Measurements from ENCODE around the gene RDH16.
"Not testable (repeated sequence)": the region's sequence is repeated elsewhere in the genome, so short reads cannot be mapped to it uniquely, and the experiment has no call there.

RDH16 gene

DNA sequence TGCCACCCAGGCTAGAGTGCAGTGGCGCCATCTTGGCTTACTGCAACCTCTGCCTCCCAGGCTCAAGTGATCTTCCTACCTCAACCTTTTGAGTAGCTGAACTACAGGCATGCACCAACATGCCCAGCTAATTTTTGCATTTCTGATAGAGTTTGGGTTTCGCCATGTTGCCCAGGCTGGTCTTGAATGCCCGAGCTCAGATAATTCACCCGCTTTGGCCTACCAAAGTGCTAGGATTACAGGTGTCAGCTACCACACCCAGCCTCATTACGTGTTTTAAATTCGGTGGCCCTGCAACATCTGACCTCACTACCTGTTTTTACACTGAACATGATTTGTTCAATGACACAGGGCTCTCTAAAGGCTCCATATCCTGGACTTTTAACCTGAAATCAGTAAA is 22.9 kb upstream of the RDH16 start:
- TF ChIP-seq, protein P1, sequence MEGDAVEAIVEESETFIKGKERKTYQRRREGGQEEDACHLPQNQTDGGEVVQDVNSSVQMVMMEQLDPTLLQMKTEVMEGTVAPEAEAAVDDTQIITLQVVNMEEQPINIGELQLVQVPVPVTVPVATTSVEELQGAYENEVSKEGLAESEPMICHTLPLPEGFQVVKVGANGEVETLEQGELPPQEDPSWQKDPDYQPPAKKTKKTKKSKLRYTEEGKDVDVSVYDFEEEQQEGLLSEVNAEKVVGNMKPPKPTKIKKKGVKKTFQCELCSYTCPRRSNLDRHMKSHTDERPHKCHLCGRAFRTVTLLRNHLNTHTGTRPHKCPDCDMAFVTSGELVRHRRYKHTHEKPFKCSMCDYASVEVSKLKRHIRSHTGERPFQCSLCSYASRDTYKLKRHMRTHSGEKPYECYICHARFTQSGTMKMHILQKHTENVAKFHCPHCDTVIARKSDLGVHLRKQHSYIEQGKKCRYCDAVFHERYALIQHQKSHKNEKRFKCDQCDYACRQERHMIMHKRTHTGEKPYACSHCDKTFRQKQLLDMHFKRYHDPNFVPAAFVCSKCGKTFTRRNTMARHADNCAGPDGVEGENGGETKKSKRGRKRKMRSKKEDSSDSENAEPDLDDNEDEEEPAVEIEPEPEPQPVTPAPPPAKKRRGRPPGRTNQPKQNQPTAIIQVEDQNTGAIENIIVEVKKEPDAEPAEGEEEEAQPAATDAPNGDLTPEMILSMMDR (IDR thresholded peaks at IDR 0.05; ENCODE audit: low read depth, low read length, missing control alignments) = no peak
- no peak for DNase-seq (ENCODE audit: extremely low read depth, low read depth)
- no peak overlapping the region for H3K4me3 ChIP-seq (replicated peaks; ENCODE audit: low read depth, low read length)

DNA sequence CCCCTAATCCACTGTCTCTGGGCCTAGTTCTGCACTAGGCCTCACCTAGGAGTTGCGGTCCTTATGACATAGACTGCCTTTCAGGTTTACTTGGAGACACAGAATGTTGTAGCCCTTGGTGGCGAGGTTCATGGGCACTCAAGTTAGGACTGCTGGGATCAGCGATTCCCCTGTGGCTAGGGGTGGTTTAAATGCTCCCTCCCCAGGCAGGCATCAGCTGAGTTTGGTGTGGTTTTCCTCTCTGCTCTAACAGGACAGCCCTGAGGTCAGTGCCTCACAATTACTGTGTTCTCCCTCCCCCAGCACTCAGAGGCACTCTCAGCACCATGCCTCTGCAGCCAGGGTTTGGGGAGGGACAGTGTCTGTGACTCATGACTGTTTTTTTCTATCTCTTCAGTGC is 22.2 kb upstream of the RDH16 start:
- DNase-seq (ENCODE audit: extremely low read depth, low read depth) = no peak
- TF ChIP-seq, protein P1 (IDR thresholded peaks at IDR 0.05; ENCODE audit: low read depth, low read length, missing control alignments) = no peak
- H3K4me3 ChIP-seq (replicated peaks; ENCODE audit: low read depth, low read length) = no peak overlapping the region

DNA sequence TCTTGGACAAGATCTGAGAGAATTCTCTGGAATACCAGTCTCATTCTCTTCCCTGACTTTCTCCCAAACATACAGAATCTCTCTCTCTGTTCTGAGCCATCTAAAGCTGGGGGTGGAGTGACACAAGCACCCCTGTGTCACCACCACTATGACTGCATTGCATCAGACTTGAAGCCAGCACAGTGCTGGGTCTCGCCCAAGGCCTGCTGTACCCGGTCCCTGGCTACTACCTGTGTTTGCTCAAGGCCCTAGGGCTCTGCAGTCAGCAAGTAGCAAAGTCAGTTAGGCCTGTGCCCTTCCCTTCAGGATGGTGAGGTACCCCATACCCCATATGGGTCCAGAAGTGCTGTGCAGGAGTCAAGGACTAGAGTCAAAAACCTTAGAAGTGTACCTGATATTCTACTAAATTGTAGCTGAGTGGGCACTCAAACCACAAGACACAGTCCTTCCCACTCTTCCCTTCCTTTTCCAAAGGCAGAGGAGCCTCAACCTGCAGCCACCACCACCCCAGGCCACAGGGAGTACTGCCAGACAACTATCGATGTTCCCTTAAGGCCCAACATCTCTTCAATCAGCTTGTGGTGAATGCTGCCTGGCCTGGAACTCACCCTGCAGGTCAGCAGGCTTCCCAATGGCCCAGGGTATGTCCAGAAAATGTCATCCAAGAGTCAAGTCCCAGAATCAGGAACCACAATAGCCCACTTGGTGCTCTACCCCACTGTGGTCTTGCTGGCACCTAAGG is 21.2 kb upstream of the RDH16 start:
- TF ChIP-seq, protein P1 (IDR thresholded peaks at IDR 0.05; ENCODE audit: low read depth, low read length, missing control alignments) = no peak
- H3K4me3 ChIP-seq (replicated peaks; ENCODE audit: low read depth, low read length) = no peak overlapping the region
- no peak for DNase-seq (ENCODE audit: extremely low read depth, low read depth)

DNA sequence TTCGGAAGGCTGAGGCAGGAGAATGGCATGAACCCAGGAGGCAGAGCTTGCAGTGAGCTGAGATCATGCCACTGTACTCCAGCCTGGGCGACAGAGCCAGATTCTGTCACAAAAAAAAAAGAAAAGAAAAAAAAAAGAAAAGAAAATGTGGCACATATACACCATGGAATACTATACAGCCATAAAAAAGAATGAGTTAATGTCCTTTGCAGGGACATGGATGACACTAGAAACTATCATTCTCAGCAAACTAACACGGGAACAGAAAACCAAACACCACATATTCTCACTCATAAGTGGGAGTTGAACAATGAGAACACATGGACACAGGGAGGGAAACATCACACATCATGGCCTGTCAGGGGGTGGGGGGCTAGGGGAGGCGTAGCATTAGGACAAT is 20.0 kb upstream of the RDH16 start:
- H3K4me3 ChIP-seq (replicated peaks; ENCODE audit: low read depth, low read length); DNase-seq (ENCODE audit: extremely low read depth, low read depth): not testable (repeated sequence)

DNA sequence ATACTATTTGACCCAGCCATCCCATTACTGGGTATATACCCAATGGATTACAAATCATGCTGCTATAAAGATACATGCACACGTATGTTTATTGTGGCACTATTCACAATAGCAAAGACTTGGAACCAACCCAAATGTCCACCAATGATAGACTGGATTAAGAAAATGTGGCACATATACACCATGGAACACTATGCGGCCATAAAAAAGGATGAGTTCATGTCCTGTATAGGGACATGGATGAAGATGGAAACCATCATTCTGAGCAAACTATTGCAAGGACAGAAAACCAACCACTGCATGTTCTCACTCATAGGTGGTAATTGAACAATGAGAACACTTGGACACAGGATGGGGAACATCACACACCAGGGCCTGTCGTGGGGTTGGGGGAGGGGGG is 16.8 kb upstream of the RDH16 start:
- not testable (repeated sequence) for H3K4me3 ChIP-seq (replicated peaks; ENCODE audit: low read depth, low read length); DNase-seq (ENCODE audit: extremely low read depth, low read depth)

DNA sequence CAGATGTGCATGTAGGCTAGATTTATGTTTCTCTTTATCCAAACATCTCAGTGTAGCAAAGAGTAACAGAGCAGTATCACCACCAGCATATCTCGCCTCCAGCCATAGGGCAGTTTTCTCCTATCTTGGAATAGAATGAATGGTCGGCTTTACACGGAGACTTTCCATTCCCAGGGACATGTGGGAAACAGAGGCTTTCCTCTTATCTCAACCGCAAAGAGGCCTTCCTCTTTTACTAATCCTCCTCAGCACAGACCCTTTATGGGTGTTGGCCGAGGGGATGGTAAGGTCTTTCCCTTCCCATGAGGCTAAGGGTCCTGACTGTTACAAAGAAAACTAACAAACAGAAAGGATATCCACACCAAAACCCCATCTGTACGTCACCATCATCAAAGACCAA is 11.5 kb upstream of the RDH16 start:
- not testable (repeated sequence) for H3K4me3 ChIP-seq (replicated peaks; ENCODE audit: low read depth, low read length); DNase-seq (ENCODE audit: extremely low read depth, low read depth)

DNA sequence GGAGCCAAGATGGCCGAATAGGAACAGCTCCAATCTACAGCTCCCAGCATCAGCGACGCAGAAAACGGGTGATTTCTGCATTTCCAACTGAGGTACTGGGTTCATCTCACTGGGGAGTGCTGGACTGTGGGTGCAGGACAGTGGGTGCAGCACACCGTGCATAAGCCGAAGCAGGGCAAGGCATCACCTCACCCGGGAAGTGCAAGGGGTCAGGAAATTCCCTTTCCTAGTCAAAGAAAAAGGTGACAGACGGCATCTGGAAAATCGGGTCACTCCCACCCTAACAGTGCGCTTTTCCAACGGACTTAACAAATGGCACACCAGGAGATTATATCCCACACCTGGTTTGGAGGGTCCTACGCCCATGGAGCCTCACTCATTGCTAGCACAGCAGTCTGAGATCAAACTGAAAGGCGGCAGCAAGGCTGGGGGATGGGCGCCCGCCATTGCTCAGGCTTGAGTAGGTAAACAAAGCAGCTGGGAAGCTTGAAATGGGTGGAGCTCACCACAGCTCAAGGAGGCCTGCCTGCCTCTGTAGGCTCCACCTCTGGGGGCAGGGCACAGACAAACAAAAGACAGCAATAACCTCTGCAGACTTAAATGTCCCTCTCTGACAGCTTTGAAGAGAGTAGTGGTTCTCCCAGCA is 8.7 kb upstream of the RDH16 start:
- H3K4me3 ChIP-seq (replicated peaks; ENCODE audit: low read depth, low read length); DNase-seq (ENCODE audit: extremely low read depth, low read depth): not testable (repeated sequence)

DNA sequence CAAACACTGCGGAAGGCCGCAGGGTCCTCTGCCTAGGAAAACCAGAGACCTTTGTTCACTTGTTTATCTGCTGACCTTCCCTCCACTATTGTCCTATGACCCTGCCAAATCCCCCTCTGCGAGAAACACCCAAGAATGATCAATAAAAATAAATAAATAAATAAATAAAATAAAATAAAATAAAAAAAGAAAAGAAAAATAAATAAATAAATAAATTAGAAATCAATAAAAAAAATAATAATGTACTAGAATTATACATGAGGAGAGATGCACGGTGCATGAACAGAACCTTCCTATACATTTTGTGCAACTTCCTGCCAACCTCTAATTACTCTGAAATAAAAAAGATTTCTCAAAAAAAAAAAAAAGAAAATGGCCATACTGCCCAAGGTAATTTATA is 7.7 kb upstream of the RDH16 start:
- H3K4me3 ChIP-seq (replicated peaks; ENCODE audit: low read depth, low read length); DNase-seq (ENCODE audit: extremely low read depth, low read depth): not testable (repeated sequence)

DNA sequence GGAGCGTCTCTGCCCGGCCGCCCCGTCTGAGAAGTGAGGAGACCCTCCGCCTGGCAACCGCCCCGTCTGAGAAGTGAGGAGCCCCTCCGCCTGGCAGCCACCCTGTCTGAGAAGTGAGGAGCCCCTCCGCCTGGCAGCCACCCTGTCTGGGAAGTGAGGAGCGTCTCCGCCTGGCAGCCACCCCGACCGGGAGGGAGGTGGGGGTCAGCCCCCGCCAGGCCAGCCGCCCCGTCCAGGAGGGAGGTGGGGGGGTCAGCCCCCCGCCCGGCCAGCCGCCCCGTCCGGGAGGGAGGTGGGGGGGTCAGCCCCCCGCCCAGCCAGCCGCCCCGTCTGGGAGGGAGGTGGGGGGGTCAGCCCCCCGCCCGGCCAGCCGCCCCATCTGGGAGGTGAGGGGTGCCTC is 6.1 kb upstream of the RDH16 start:
- not testable (repeated sequence) for H3K4me3 ChIP-seq (replicated peaks; ENCODE audit: low read depth, low read length); DNase-seq (ENCODE audit: extremely low read depth, low read depth)

DNA sequence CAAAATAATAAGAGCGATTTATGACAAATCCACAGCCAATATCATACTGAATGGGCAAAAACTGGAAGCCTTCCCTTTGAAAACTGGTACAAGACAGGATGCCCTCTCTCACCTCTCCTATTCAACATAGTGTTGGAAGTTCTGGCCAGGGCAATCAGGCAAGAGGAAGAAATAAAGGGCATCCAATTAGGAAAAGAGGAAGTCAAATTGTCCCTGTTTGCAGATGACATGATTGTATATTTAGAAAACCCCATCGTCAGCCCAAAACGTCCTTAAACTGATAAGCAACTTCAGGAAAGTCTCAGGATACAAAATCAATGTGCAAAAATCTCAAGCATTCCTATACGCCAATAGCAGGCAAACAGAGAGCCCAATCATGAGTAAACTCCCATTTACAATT is 4.8 kb upstream of the RDH16 start:
- DNase-seq (ENCODE audit: extremely low read depth, low read depth); H3K4me3 ChIP-seq (replicated peaks; ENCODE audit: low read depth, low read length): not testable (repeated sequence)

DNA sequence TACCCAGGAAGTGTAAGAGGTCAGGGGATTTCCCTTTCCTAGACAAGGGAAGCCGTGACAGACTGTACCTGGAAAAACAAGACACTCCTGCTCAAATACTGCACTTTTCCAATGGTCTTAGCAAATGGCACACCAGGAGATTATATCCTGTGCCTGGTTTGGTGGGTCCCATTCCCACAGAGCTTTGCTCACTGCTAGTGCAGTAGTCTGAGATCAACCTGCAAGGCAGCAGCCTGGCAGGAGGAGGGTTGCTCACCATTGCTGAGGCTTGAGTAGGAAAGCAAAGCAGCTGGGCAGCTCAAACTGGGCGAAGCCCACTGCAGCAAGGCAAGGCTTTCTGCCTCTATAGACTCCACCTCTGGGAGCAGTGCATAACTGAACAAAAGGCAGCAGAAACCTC is 1.0 kb upstream of the RDH16 start:
- DNase-seq (ENCODE audit: extremely low read depth, low read depth) = no peak
- H3K4me3 ChIP-seq (replicated peaks; ENCODE audit: low read depth, low read length) = no peak overlapping the region
- TF ChIP-seq, protein P1 (IDR thresholded peaks at IDR 0.05; ENCODE audit: low read depth, low read length, missing control alignments) = no peak
